OCI-LY7 (cell line): ENCODE data around the gene VASP. TPM values are rescaled to one million over a fixed set of nuclear protein-coding genes. Genes with fewer than 3 reads are reported as not detected.

ENCODE experiments used
- BruUV-seq: library from RNA; stranded (reverse); fragments of 400-500 nt; replicated peaks from 2 replicates; lab custom pipeline; 2021; lab: Mats Ljungman, UMichigan
- CTCF ChIA-PET: fragments of 300-600 bp; sonication (Branson Sonifier 250); formaldehyde crosslinking; loops from one replicate; lab custom pipeline; 2022; ENCODE audit warnings: antibody characterized with exemption; ENCODE audit not compliant: unreplicated experiment; lab: Charles Lee
- POLR2A ChIA-PET: fragments of 300-600 bp; sonication (Branson Sonifier 250); formaldehyde crosslinking; loops from one replicate; lab custom pipeline; 2022; ENCODE audit warnings: antibody characterized with exemption; lab: Charles Lee
- DNase-seq: peaks from one replicate; pipeline ENCODE4 v3.0.0-alpha.2; 2015; ENCODE audit warnings: low spot score
- H2AFZ ChIP-seq: fragments of 200-600 bp; sonication (generic), shearing (Covaris generic); 2 replicates; pipeline ENCODE4 v1.6.1; 2014; ENCODE audit warnings: mild to moderate bottlenecking, antibody characterized with exemption, low read length, moderate library complexity
- H3K27ac ChIP-seq: fragments of 200-600 bp; sonication (generic); 2 replicates; pipeline ENCODE4 v1.5.1; 2014; ENCODE audit warnings: mixed run types, low read depth, mild to moderate bottlenecking, moderate library complexity, low read length, inconsistent platforms; ENCODE audit not compliant: poor library complexity, severe bottlenecking
- H3K36me3 ChIP-seq: fragments of 200-600 bp; sonication (generic); 2 replicates; pipeline ENCODE4 v1.6.1; 2014; ENCODE audit warnings: mild to moderate bottlenecking, antibody characterized with exemption, low read length, moderate library complexity, mixed read lengths; ENCODE audit not compliant: insufficient read depth
- H3K4me1 ChIP-seq: fragments of 200-600 bp; sonication (generic); 2 replicates; pipeline ENCODE4 v1.5.1; 2014; ENCODE audit warnings: mild to moderate bottlenecking, low read length; ENCODE audit not compliant: insufficient read depth, poor library complexity, severe bottlenecking
- H3K4me2 ChIP-seq: fragments of 200-600 bp; sonication (generic); 2 replicates; pipeline ENCODE4 v1.6.1; 2014; ENCODE audit warnings: mild to moderate bottlenecking, low read length
- H3K4me3 ChIP-seq: fragments of 200-600 bp; sonication (generic); 2 replicates; pipeline ENCODE4 v1.5.1; 2014; ENCODE audit warnings: mild to moderate bottlenecking, low read depth, low read length; ENCODE audit not compliant: poor library complexity, severe bottlenecking
- H3K79me2 ChIP-seq: fragments of 200-600 bp; sonication (generic); 2 replicates; pipeline ENCODE4 v1.6.1; 2016; ENCODE audit warnings: low read depth, mild to moderate bottlenecking, low read length, moderate library complexity, mixed read lengths; ENCODE audit not compliant: insufficient read depth
- H3K9me2 ChIP-seq: fragments of 200-600 bp; sonication (generic); 2 replicates; pipeline ENCODE4 v1.6.1; 2016; ENCODE audit warnings: mild to moderate bottlenecking, low read length, mixed read lengths; ENCODE audit not compliant: insufficient read depth
- H3K9me3 ChIP-seq: fragments of 200-600 bp; sonication (generic); 2 replicates; pipeline ENCODE4 v1.6.1; 2014; ENCODE audit warnings: mild to moderate bottlenecking, mixed run types, low read length, mixed read lengths
- H4K20me1 ChIP-seq: fragments of 200-600 bp; sonication (generic); 2 replicates; pipeline ENCODE4 v1.6.1; 2014; ENCODE audit warnings: mild to moderate bottlenecking, antibody characterized with exemption, low read length, moderate library complexity, mixed read lengths; ENCODE audit not compliant: insufficient read depth
- EZH2phosphoT487 ChIP-seq: fragments of 200-600 bp; sonication (generic); IDR thresholded peaks from 2 replicates; pipeline ENCODE4 v1.6.1; 2018; ENCODE audit warnings: low read depth, borderline replicate concordance, mild to moderate bottlenecking, mixed run types, antibody characterized with exemption, low read length, moderate library complexity, mixed read lengths
- intact Hi-C: fragments of 100-400 bp; cut with micrococcal nuclease; formaldehyde crosslinking; loops from one replicate; pipeline ENCODE4 v1.10.0; 2022; ENCODE audit not compliant: unreplicated experiment
- total RNA-seq, 2 experiments: library from RNA; depleted of rRNA in 1 of 2; stranded (reverse); fragments of >200 nt in 1 of 2; shearing (Covaris generic) in 1 of 2; gene quantifications; 2 replicates each; pipeline ENCODE4 v1.2.3, GENCODE V29; 2014 to 2022
- TF ChIP-seq, protein P1 (sequence below): fragments of 200-600 bp; sonication (generic); conservative IDR thresholded peaks from 2 replicates; pipeline ENCODE4 v1.5.1; 2014; ENCODE audit warnings: mild to moderate bottlenecking, antibody characterized with exemption, low read length, moderate library complexity, mixed read lengths

Gene VASP
- total RNA-seq, 2 experiments from 2014 or later, result 39.6 to 62.8 TPM

DNA sequence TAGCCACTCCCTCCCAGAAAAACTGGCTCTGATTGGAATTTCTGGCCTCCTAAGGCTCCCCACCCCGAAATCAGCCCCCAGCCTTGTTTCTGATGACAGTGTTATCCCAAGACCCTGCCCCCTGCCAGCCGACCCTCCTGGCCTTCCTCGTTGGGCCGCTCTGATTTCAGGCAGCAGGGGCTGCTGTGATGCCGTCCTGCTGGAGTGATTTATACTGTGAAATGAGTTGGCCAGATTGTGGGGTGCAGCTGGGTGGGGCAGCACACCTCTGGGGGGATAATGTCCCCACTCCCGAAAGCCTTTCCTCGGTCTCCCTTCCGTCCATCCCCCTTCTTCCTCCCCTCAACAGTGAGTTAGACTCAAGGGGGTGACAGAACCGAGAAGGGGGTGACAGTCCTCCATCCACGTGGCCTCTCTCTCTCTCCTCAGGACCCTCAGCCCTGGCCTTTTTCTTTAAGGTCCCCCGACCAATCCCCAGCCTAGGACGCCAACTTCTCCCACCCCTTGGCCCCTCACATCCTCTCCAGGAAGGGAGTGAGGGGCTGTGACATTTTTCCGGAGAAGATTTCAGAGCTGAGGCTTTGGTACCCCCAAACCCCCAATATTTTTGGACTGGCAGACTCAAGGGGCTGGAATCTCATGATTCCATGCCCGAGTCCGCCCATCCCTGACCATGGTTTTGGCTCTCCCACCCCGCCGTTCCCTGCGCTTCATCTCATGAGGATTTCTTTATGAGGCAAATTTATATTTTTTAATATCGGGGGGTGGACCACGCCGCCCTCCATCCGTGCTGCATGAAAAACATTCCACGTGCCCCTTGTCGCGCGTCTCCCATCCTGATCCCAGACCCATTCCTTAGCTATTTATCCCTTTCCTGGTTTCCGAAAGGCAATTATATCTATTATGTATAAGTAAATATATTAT, 33.3 kb upstream of the VASP start:
- H3K4me2 ChIP-seq, result no peak overlapping the region
- no peaks in the 10 kb centered on the region for H3K36me3 ChIP-seq
- no TSS peak for BruUV-seq
- no peak for TF ChIP-seq EZH2phosphoT487
- TF ChIP-seq, protein P1, sequence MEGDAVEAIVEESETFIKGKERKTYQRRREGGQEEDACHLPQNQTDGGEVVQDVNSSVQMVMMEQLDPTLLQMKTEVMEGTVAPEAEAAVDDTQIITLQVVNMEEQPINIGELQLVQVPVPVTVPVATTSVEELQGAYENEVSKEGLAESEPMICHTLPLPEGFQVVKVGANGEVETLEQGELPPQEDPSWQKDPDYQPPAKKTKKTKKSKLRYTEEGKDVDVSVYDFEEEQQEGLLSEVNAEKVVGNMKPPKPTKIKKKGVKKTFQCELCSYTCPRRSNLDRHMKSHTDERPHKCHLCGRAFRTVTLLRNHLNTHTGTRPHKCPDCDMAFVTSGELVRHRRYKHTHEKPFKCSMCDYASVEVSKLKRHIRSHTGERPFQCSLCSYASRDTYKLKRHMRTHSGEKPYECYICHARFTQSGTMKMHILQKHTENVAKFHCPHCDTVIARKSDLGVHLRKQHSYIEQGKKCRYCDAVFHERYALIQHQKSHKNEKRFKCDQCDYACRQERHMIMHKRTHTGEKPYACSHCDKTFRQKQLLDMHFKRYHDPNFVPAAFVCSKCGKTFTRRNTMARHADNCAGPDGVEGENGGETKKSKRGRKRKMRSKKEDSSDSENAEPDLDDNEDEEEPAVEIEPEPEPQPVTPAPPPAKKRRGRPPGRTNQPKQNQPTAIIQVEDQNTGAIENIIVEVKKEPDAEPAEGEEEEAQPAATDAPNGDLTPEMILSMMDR, result no peak
- no peaks in the 10 kb centered on the region for H3K9me3 ChIP-seq
- no peak for DNase-seq
- no peaks in the 10 kb centered on the region for H4K20me1 ChIP-seq
- ChIA-PET CTCF (interaction anchor here (0.6 kb wide), 1 partner anchor 49 kb away, joined by 3 read pairs; no protein-coding TSS in a partner anchor), POLR2A (no interaction called here)
- H2AFZ ChIP-seq, result no peak overlapping the region
- peaks cover 35% of the 10 kb centered on the region for H3K4me1 ChIP-seq
- no peaks in the 10 kb centered on the region; the same call in 1 of the 2 replicates for H3K79me2 ChIP-seq
- no peak overlapping the region for H3K27ac ChIP-seq
- no peaks in the 10 kb centered on the region for H3K9me2 ChIP-seq
- H3K4me3 ChIP-seq, result no peak overlapping the region
- intact Hi-C loops, result no loop called here

DNA sequence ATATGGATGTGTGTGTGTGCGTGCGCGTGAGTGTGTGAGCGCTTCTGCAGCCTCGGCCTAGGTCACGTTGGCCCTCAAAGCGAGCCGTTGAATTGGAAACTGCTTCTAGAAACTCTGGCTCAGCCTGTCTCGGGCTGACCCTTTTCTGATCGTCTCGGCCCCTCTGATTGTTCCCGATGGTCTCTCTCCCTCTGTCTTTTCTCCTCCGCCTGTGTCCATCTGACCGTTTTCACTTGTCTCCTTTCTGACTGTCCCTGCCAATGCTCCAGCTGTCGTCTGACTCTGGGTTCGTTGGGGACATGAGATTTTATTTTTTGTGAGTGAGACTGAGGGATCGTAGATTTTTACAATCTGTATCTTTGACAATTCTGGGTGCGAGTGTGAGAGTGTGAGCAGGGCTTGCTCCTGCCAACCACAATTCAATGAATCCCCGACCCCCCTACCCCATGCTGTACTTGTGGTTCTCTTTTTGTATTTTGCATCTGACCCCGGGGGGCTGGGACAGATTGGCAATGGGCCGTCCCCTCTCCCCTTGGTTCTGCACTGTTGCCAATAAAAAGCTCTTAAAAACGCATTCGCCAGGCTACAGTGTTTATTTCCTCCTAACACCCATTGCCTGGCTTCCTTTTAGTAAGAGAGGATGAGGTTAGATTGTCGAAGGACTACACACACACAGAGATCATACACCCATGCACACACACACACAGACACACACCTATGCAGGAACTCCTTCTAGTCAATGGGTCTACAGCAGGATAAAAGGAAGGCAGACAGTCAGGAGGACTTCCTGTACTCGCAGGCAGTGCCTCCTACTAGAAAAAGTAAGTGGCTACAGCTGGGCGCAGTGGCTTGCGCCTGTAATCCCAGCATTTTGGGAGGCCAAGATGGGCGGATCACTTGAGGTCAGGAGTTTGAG, 32.4 kb upstream of the VASP start:
- no peak overlapping the region for H3K27ac ChIP-seq
- TF ChIP-seq EZH2phosphoT487, result no peak
- TF ChIP-seq, protein P1, result no peak
- no peak overlapping the region for H3K4me3 ChIP-seq
- no peaks in the 10 kb centered on the region for H3K36me3 ChIP-seq
- H3K4me1 ChIP-seq, result peaks cover 38% of the 10 kb centered on the region
- H4K20me1 ChIP-seq, result no peaks in the 10 kb centered on the region
- H3K9me3 ChIP-seq, result no peaks in the 10 kb centered on the region
- H3K9me2 ChIP-seq, result no peaks in the 10 kb centered on the region
- ChIA-PET CTCF (interaction anchor here (1.0 kb wide), 1 partner anchor 35 kb away, joined by 3 read pairs; no protein-coding TSS in a partner anchor), POLR2A (no interaction called here)
- H3K79me2 ChIP-seq, result no peaks in the 10 kb centered on the region; the same call in 1 of the 2 replicates
- no peak overlapping the region for H3K4me2 ChIP-seq
- BruUV-seq, result no TSS peak
- H2AFZ ChIP-seq, result no peak overlapping the region
- no peak for DNase-seq
- intact Hi-C loops, result no loop called here
